ENCODE results near the gene CST9.

CST9 gene

GRCh38 chr20:23574977-23575376 is 30.7 kb downstream of the CST9 start:
- Mint-ChIP-seq H3K36me3 (ENCODE audit: low read depth) (no peaks in the 10 kb centered on the region), H3K4me3 (no peak overlapping the region), H3K4me1 (no peaks in the 10 kb centered on the region), H3K9me3 (no peaks in the 10 kb centered on the region), H3K27me3 (ENCODE audit: low read depth) (no peaks in the 10 kb centered on the region), H3K27ac (no peak overlapping the region)
- TF ChIP-seq, protein P1, sequence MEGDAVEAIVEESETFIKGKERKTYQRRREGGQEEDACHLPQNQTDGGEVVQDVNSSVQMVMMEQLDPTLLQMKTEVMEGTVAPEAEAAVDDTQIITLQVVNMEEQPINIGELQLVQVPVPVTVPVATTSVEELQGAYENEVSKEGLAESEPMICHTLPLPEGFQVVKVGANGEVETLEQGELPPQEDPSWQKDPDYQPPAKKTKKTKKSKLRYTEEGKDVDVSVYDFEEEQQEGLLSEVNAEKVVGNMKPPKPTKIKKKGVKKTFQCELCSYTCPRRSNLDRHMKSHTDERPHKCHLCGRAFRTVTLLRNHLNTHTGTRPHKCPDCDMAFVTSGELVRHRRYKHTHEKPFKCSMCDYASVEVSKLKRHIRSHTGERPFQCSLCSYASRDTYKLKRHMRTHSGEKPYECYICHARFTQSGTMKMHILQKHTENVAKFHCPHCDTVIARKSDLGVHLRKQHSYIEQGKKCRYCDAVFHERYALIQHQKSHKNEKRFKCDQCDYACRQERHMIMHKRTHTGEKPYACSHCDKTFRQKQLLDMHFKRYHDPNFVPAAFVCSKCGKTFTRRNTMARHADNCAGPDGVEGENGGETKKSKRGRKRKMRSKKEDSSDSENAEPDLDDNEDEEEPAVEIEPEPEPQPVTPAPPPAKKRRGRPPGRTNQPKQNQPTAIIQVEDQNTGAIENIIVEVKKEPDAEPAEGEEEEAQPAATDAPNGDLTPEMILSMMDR (IDR thresholded peaks at IDR 0.05; ENCODE audit: unreplicated experiment in 3 of 3), result no peak

- Mint-ChIP-seq H3K4me3 (no peak overlapping the region), H3K4me1 (no peaks in the 10 kb centered on the region), H3K27me3 (ENCODE audit: low read depth) (no peaks in the 10 kb centered on the region), H3K27ac (no peak overlapping the region), H3K9me3 (no peaks in the 10 kb centered on the region), H3K36me3 (ENCODE audit: low read depth) (no peaks in the 10 kb centered on the region)
- TF ChIP-seq, protein P1 (IDR thresholded peaks at IDR 0.05; ENCODE audit: unreplicated experiment in 3 of 3), result no peak
These were observed 35.4 kb downstream of the CST9 start for GRCh38 chr20:23570178-23570760.

GRCh38 chr20:23569570-23569969 is 36.1 kb downstream of the CST9 start:
- H3K9me3 Mint-ChIP-seq, result no peaks in the 10 kb centered on the region

GRCh38 chr20:23568971-23569330 is 36.8 kb downstream of the CST9 start:
- no peaks in the 10 kb centered on the region for H3K36me3 Mint-ChIP-seq (ENCODE audit: low read depth)
- H3K4me3 Mint-ChIP-seq, result no peak overlapping the region
- H3K27me3 Mint-ChIP-seq (ENCODE audit: low read depth), result no peaks in the 10 kb centered on the region
- H3K4me1 Mint-ChIP-seq, result no peaks in the 10 kb centered on the region
- H3K9me3 Mint-ChIP-seq, result peaks cover 2% of the 10 kb centered on the region
- TF ChIP-seq, protein P1 (IDR thresholded peaks at IDR 0.05; ENCODE audit: unreplicated experiment in 3 of 3), result no peak
- H3K27ac Mint-ChIP-seq, result no peak overlapping the region

More at GRCh38 chr20:23569570-23569969, 36.1 kb downstream of the CST9 start:
- H3K36me3 Mint-ChIP-seq (ENCODE audit: low read depth), result no peaks in the 10 kb centered on the region
- H3K4me1 Mint-ChIP-seq, result no peaks in the 10 kb centered on the region
- no peak overlapping the region for H3K27ac Mint-ChIP-seq
- TF ChIP-seq, protein P1 (IDR thresholded peaks at IDR 0.05; ENCODE audit: unreplicated experiment in 3 of 3), result no peak
- no peaks in the 10 kb centered on the region for H3K27me3 Mint-ChIP-seq (ENCODE audit: low read depth)
- H3K4me3 Mint-ChIP-seq, result no peak overlapping the region

- TF ChIP-seq, protein P1 (IDR thresholded peaks at IDR 0.05; ENCODE audit: unreplicated experiment in 3 of 3), result no peak
- no peak within 1 kb of the TSS for H3K4me3 Mint-ChIP-seq
- H3K27ac Mint-ChIP-seq, result no peak within 1 kb of the TSS
- H3K9me3 Mint-ChIP-seq, result peaks cover 2% of the 10 kb centered on the region
- no peaks in the 10 kb centered on the region for H3K4me1 Mint-ChIP-seq
- no peaks in the 10 kb centered on the region for H3K36me3 Mint-ChIP-seq (ENCODE audit: low read depth)
- H3K27me3 Mint-ChIP-seq (ENCODE audit: low read depth), result no peaks in the 10 kb centered on the region
These were observed 37.3 kb downstream of the CST9 start, which contains the start of gene CST9L for GRCh38 chr20:23568320-23568970. Gene CST9L, minus strand, starts transcription at chr20:23568484. Its CDS starts 34 bp downstream, at chr20:23568450.
